BE2C (cell line): ENCODE measurements around the gene WNT7B.

Experiments
- DNase-seq: peaks from one replicate; pipeline ENCODE4 v3.0.0-alpha.2; 2020
- H3K27me3 ChIP-seq: fragments of 250-450 bp; sonication (Bioruptor Pico); 2 replicates; pipeline ENCODE4 v1.5.1; 2020; ENCODE audit warnings: mild to moderate bottlenecking
- H3K36me3 ChIP-seq: fragments of 250-450 bp; sonication (Bioruptor Pico); 2 replicates; pipeline ENCODE4 v1.5.1; 2020; ENCODE audit warnings: mild to moderate bottlenecking
- H3K4me1 ChIP-seq: fragments of 250-450 bp; sonication (Bioruptor Pico); 2 replicates; pipeline ENCODE4 v1.5.1; 2020
- H3K4me3 ChIP-seq: 2 replicates; pipeline ENCODE4 v1.5.1; 2011; ENCODE audit warnings: low read depth, low read length
- H3K9me3 ChIP-seq: fragments of 250-450 bp; sonication (Bioruptor Pico); 2 replicates; pipeline ENCODE4 v1.5.1; 2020
- TF ChIP-seq, protein P1 (sequence below): IDR thresholded peaks from 2 replicates; pipeline ENCODE4 v1.5.1; 2012; ENCODE audit warnings: mild to moderate bottlenecking, low read depth, low read length

The WNT7B gene

DNA sequence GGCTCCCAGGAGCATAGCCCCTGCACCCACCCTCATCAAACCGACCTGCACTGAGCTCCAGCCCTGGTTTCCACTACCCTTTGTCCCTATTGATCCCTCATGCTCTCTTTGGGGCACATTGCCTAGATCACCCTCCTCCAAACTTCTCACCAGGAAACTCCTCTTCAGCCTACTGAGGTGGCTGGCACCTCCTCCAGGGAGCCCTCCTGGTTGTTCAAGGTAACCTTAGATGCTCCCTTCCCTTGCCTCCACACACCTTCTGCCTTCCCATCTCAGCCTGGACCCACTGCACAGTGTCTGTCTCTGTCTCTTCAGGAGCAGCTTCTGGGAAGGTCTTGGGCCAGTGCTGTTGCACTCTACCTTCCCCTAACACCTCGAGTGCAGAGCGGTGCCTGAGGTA is 15.8 kb upstream of the WNT7B start:
- H3K27me3 ChIP-seq = no peaks in the 10 kb centered on the region

DNA sequence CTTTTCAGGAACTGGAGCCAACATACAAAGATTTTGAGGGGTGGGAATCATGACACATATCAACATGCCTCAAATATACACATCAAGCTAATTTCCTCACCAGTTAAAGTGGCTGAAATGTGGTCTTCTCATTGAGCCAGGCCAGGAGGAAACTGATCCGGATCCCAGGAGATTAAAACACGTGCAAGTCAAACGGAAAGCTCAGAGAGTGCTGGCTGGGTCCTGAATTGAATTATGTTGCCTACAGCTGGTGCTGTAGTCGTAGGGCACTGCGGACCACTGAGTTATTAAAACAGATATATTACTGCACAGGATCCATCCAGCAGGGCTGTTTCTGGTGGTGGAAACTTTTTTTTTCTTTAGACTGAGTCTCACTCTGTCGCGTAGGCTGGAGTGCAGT is 14.1 kb upstream of the WNT7B start:
- H3K9me3 ChIP-seq = no peaks in the 10 kb centered on the region

More for the DNA sequence above, 15.8 kb upstream of the WNT7B start:
- Histone ChIP-seq H3K36me3 (no peaks in the 10 kb centered on the region), H3K9me3 (no peaks in the 10 kb centered on the region), H3K4me1 (peaks cover 32% of the 10 kb centered on the region), H3K4me3 (no peak overlapping the region)
- peak; percentile 5 for DNase-seq
- TF ChIP-seq, protein P1, sequence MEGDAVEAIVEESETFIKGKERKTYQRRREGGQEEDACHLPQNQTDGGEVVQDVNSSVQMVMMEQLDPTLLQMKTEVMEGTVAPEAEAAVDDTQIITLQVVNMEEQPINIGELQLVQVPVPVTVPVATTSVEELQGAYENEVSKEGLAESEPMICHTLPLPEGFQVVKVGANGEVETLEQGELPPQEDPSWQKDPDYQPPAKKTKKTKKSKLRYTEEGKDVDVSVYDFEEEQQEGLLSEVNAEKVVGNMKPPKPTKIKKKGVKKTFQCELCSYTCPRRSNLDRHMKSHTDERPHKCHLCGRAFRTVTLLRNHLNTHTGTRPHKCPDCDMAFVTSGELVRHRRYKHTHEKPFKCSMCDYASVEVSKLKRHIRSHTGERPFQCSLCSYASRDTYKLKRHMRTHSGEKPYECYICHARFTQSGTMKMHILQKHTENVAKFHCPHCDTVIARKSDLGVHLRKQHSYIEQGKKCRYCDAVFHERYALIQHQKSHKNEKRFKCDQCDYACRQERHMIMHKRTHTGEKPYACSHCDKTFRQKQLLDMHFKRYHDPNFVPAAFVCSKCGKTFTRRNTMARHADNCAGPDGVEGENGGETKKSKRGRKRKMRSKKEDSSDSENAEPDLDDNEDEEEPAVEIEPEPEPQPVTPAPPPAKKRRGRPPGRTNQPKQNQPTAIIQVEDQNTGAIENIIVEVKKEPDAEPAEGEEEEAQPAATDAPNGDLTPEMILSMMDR = no peak

DNA sequence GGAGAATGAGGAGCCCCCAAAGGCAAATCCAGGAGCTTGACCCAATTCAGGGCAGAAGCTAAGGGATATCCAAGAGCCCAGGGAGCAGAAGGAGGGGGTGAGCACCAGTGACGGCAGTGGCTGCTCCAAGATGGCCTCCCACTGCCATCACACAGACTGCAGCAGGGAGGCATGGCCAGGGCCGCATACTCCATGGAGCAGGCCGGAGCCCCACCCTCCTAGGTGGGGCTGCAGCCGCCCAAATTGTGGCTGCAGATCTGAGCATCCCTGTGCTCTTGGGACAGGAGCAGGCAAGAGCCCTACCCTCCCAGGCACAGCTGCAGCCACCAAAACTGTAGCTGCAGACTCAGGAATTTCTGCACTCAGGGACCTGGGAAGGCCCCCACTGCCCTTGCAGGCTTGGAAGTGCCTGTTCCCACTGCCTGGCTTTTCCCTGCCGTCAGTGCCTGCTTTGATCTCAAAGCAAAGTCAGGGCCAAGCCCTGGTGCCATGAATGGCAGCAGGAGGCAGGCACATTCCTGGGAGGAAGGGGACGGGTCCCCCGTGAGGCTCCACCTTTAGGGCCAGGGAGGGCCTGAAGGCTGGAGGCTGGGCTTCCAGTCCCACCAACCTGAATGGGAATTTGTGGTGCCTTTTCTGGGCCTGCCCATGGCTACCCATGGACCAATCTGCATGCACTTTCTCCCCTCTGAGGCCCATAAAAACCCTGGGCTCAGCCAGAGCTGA is 10.3 kb upstream of the WNT7B start:
- H3K4me3 ChIP-seq = no peak overlapping the region
- no peak for DNase-seq
- no peaks in the 10 kb centered on the region for H3K36me3 ChIP-seq
- peaks cover 5% of the 10 kb centered on the region for H3K4me1 ChIP-seq
- H3K9me3 ChIP-seq = no peaks in the 10 kb centered on the region
- H3K27me3 ChIP-seq = no peaks in the 10 kb centered on the region
- TF ChIP-seq, protein P1 = no peak

More for the DNA sequence above, 14.1 kb upstream of the WNT7B start:
- H3K4me1 ChIP-seq = peaks cover 20% of the 10 kb centered on the region
- no peaks in the 10 kb centered on the region for H3K27me3 ChIP-seq
- no peaks in the 10 kb centered on the region for H3K36me3 ChIP-seq
- DNase-seq = peak; percentile 72
- TF ChIP-seq, protein P1 = no peak
- no peak overlapping the region for H3K4me3 ChIP-seq

DNA sequence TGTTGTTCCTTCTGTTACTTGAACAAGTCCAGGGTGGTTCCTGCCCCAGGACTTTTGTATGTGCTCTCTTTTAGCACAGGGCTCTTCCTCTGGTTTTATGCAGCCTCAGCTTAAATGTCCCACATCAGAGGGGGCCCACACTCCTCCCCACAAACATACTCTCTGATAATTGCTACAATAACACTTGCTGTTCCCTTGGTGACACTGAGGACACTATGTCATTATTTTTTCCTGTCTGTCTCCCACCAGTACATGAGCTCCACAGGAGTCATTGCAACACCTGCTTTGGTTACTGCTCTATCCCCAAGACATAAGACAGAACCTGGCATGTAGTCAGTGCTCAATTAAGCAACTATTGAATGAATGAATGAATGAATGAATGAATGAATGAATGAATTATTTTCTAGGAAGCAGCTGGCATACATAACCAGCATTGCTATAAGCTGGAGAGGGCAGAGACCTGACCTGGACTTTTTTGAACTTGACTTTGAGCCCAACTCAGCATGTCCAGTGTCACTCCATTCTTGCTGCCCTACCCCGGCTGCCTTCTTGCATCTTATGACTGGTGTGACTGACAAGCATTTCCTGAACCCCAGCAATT is 7.5 kb upstream of the WNT7B start:
- Histone ChIP-seq H3K9me3 (no peaks in the 10 kb centered on the region), H3K36me3 (no peaks in the 10 kb centered on the region), H3K4me3 (no peak overlapping the region), H3K4me1 (no peaks in the 10 kb centered on the region), H3K27me3 (no peaks in the 10 kb centered on the region)
- TF ChIP-seq, protein P1 = no peak
- DNase-seq = no peak

DNA sequence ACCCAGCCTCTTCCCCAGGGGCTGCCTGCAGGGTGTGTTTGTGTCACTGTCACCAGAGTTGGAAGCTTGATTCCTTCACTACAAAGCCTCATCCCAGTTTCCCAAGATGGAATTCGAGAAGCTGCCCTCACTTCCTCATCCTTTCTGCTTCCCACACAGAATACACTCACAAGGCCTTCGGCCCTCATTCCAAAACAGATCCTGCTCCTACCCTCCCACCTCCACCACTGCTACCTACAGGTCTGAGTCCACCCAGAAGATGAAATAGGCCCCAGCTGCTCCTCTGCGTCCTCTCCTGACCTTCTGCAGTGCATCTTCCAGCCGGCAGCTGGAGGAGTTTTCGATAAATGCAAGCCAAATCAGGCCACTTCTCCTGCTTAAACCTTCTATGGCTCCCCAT is 6.8 kb upstream of the WNT7B start:
- no peaks in the 10 kb centered on the region for H3K36me3 ChIP-seq
- no peaks in the 10 kb centered on the region for H3K4me1 ChIP-seq
- DNase-seq = no peak
- no peaks in the 10 kb centered on the region for H3K9me3 ChIP-seq
- no peak overlapping the region for H3K4me3 ChIP-seq
- TF ChIP-seq, protein P1 = no peak
- no peaks in the 10 kb centered on the region for H3K27me3 ChIP-seq

DNA sequence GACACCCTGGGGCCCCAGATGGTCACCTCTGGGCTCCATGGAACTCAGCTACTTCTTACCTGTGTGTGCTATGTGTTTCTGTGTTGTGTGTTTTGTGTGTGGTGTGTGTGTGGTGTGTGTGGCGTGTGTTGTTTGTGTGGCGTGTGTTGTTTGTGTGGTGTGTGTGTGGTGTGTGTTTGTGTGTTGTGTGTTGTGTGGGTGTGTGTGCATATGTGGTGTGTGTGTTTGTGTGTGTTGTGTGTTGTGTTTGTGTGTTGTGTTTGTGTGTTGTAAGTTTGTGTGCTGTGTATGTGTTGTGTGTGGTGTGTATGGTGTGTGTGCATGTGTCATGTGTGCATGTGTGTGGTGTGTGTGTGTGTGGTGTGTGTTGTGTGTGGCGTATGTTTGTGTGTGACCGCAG is 3.8 kb upstream of the WNT7B start:
- TF ChIP-seq, protein P1 = no peak
- Histone ChIP-seq H3K9me3 (no peaks in the 10 kb centered on the region), H3K36me3 (no peaks in the 10 kb centered on the region), H3K27me3 (peaks cover 26% of the 10 kb centered on the region), H3K4me3 (no peak overlapping the region), H3K4me1 (no peaks in the 10 kb centered on the region)
- no peak for DNase-seq
